Right lobe of liver (tissue), 4 donors: ENCODE data around the gene MTHFS.

Experiments
- CTCF ChIP-seq, 4 donors: fragments of 200-600 bp in 3 of 4; fragments of 450-650 bp in 1 of 4; IDR thresholded peaks; one replicate each; pipeline versions ENCODE4 v1.5.1 to v1.8.0; 2016 to 2022; ENCODE audit warnings: antibody characterized with exemption in 4 of 4, mild to moderate bottlenecking in 2 of 4
- POLR2A ChIP-seq: fragments of 450-650 bp; IDR thresholded peaks from one replicate; pipeline ENCODE4 v1.6.1; 2017; ENCODE audit warnings: antibody characterized with exemption, mild to moderate bottlenecking
- donor health status: DM: no; HTN: no; CAD: no.
- donor health status: DM: no; HTN: no; CAD: no.
- donor health status: DM: no; HTN: yes; CAD: no.

DNA sequence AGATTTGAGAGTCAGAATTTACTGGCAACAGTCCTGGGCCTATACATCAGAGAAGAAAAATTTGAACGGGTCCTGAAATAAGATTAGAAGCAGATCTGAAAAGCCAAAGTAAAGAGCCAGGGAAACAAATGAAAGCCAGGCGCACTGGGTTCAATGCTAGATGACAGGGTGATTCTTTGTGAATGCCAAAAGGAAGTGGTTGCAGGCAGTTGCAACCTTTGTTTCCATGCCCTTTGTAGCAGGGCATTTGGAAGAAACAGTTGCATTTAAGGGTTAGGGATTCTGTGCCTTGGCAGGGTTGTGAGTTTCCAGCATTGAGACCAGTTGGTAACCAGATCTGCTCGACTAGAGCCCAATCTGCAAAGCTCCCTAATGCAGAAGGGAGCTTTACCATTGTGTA, 36.4 kb upstream of the MTHFS start:
- no peak for TF ChIP-seq CTCF (IDR thresholded peaks at IDR 0.05)
- no peak for TF ChIP-seq POLR2A
